Vagina (tissue), 2 donors: ENCODE data around the gene CHRNG. TPM values are rescaled to one million over a fixed set of nuclear protein-coding genes. Genes with fewer than 3 reads are reported as not detected.

Source experiments
- DNase-seq, 2 donors: peaks; one replicate each; pipeline ENCODE4 v3.0.0-alpha.2; 2017; ENCODE audit errors: extremely low spot score in 2 of 2
- H3K27ac ChIP-seq: fragments of 200-600 bp; sonication (generic); one replicate; pipeline ENCODE4 v1.5.1; 2019
- H3K27me3 ChIP-seq: fragments of 200-600 bp; sonication (generic); one replicate; pipeline ENCODE4 v1.5.1; 2019
- H3K36me3 ChIP-seq, 2 donors: fragments of 200-600 bp; sonication (generic); one replicate each; pipeline ENCODE4 v1.5.1; 2017 to 2019
- H3K4me1 ChIP-seq: fragments of 200-600 bp; sonication (generic); one replicate; pipeline ENCODE4 v1.5.1; 2019
- H3K4me3 ChIP-seq, 2 donors: fragments of 200-600 bp; sonication (generic); 1 replicate in 1 of 2; 2 replicates in 1 of 2; pipeline ENCODE4 v1.5.1; 2016 to 2019
- H3K9me3 ChIP-seq: fragments of 200-600 bp; sonication (generic); one replicate; pipeline ENCODE4 v1.5.1; 2019
- POLR2A ChIP-seq, 2 donors: fragments of 450-650 bp; IDR thresholded peaks; one replicate each; pipeline ENCODE4 v1.6.1; 2017; ENCODE audit warnings: antibody characterized with exemption in 2 of 2, mild to moderate bottlenecking in 2 of 2, moderate library complexity in 2 of 2
- POLR2AphosphoS5 ChIP-seq, 2 donors: sonication (generic); formaldehyde crosslinking; IDR thresholded peaks; one replicate each; pipeline ENCODE4 v1.9.0; 2017; ENCODE audit warnings: antibody characterized with exemption in 2 of 2, mild to moderate bottlenecking in 2 of 2, low read depth in 1 of 2; ENCODE audit not compliant: insufficient read depth in 1 of 2
- intact Hi-C: fragments of 100-400 bp; cut with DNase I; formaldehyde crosslinking; loops from one replicate; pipeline ENCODE4 v1.15.1; 2023
- total RNA-seq: library from RNA; depleted of rRNA; stranded (reverse); fragments of >200 nt; gene quantifications from one replicate; pipeline ENCODE4 v1.2.3, GENCODE V29; 2016
- TF ChIP-seq, protein P1 (sequence below), 3 experiments: fragments of 450-650 bp in 2 of 3; fragments of 200-600 bp in 1 of 3; sonication (generic) in 1 of 3; IDR thresholded peaks; one replicate each; pipeline ENCODE4 v1.5.1; 2017 to 2019; ENCODE audit warnings: antibody characterized with exemption in 3 of 3, mild to moderate bottlenecking in 2 of 3, moderate library complexity in 2 of 3

The CHRNG gene
- total RNA-seq, 1 donor from 2014 or later = not detected

DNA sequence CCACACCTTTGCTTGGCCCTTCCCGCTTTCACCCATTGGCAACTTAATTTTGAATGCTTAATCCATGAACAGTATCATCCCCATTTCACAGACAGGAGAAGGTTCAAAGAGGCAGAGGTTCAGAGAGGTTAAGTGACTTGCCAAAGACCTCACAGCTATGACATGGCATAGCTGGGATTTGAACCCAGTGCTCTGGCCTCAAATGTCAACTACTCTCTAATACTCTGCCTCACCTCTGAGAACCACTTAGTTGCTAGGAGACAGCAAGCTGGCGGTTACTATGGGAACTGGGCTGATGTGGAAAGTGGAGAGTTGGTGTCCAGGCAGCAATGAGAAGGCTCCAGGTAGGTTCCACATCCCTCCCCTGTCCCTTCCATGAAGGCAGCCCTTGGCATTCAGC is 35.1 kb upstream of the CHRNG start:
- Histone ChIP-seq H3K36me3 (no peaks in the 10 kb centered on the region), H3K9me3 (no peaks in the 10 kb centered on the region), H3K27ac (no peak overlapping the region), H3K4me3 (no peak overlapping the region), H3K4me1 (peaks cover 16% of the 10 kb centered on the region), H3K27me3 (no peaks in the 10 kb centered on the region)
- TF ChIP-seq POLR2A (IDR thresholded peaks at IDR 0.05) = no peak
- no peak for TF ChIP-seq POLR2AphosphoS5 (IDR thresholded peaks at IDR 0.05; ENCODE audit: insufficient read depth in 1 of 2, low read depth in 1 of 2)
- TF ChIP-seq, protein P1, sequence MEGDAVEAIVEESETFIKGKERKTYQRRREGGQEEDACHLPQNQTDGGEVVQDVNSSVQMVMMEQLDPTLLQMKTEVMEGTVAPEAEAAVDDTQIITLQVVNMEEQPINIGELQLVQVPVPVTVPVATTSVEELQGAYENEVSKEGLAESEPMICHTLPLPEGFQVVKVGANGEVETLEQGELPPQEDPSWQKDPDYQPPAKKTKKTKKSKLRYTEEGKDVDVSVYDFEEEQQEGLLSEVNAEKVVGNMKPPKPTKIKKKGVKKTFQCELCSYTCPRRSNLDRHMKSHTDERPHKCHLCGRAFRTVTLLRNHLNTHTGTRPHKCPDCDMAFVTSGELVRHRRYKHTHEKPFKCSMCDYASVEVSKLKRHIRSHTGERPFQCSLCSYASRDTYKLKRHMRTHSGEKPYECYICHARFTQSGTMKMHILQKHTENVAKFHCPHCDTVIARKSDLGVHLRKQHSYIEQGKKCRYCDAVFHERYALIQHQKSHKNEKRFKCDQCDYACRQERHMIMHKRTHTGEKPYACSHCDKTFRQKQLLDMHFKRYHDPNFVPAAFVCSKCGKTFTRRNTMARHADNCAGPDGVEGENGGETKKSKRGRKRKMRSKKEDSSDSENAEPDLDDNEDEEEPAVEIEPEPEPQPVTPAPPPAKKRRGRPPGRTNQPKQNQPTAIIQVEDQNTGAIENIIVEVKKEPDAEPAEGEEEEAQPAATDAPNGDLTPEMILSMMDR (IDR thresholded peaks at IDR 0.05) = no peak
- intact Hi-C loops = no loop called here
- no peak for DNase-seq

DNA sequence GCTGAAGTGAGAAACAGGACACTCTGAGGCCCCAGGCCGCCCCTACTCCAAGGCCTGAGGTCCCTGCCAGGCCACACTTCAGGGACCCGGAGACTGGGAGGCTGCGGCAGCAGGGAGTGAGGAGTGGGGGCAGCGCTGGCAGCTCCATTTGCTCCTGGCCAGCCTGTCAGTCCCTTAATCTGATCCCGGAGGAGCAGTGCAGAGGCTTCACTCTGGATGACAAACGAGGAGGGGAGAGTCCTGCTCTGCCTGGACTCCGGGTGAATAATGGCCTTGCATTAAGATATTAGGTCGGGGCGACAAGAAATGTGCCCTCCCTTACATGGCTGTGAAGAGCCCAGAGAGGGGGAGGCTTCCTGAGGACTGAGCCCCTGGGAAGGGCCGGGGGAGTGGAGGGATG is 33.6 kb upstream of the CHRNG start:
- H3K36me3 ChIP-seq = no peaks in the 10 kb centered on the region
- TF ChIP-seq POLR2A (IDR thresholded peaks at IDR 0.05) = no peak
- H3K27me3 ChIP-seq = no peaks in the 10 kb centered on the region
- no peak for DNase-seq
- intact Hi-C loops = no loop called here
- H3K9me3 ChIP-seq = no peaks in the 10 kb centered on the region
- H3K27ac ChIP-seq = no peak overlapping the region
- peaks cover 16% of the 10 kb centered on the region for H3K4me1 ChIP-seq
- no peak overlapping the region for H3K4me3 ChIP-seq

DNA sequence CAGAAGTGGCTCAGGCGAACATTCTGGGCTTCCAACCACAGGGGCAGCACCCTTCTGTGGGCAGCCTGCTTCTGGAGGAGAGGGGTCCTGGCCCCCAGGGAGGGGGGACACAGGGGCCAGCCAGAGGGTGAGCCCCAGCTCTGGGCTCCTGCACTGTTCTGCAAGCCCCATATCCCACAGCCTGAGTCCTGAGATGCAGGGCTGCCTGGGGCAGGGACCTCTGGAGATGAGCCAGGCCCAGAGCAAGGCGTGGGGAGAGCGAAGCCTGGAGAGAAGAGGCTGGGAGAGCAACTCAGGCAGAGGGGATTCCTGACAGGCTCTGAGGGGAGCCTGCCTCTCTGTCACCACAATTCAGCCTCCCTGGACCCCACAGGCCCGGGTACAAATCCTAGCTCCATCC is 32.8 kb upstream of the CHRNG start:
- no peak for TF ChIP-seq POLR2AphosphoS5 (IDR thresholded peaks at IDR 0.05; ENCODE audit: insufficient read depth in 1 of 2, low read depth in 1 of 2)
- TF ChIP-seq, protein P1 (IDR thresholded peaks at IDR 0.05) = no peak
- TF ChIP-seq POLR2A (IDR thresholded peaks at IDR 0.05) = no peak
- no peak for DNase-seq
- intact Hi-C loops = no loop called here
- no peaks in the 10 kb centered on the region for H3K27me3 ChIP-seq
- no peaks in the 10 kb centered on the region for H3K36me3 ChIP-seq
- H3K27ac ChIP-seq = no peak overlapping the region
- peaks cover 16% of the 10 kb centered on the region for H3K4me1 ChIP-seq
- H3K9me3 ChIP-seq = no peaks in the 10 kb centered on the region
- H3K4me3 ChIP-seq = no peak overlapping the region

DNA sequence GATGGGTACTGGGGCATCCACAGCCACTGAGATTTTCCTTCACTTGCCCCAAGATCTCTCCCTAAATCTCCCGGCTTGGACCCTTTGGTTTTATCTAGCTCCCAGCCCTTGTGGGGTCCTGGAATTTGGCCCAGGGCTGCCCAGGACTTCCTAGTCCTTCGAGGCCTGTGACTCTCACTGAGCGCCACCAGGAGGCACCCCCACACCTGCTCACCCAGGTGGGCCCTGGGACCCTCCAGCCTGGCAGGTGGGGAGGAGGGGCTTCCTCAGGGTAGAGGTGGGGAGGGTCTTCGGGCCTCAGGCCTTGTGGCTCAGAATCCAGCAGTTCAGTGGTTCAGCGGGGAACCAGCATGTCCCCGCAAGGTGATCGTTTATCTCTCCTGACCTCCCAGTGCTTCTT is 31.2 kb upstream of the CHRNG start:
- peaks cover 5% of the 10 kb centered on the region for H3K4me1 ChIP-seq
- no peak for DNase-seq
- H3K27ac ChIP-seq = no peak overlapping the region
- H3K9me3 ChIP-seq = no peaks in the 10 kb centered on the region
- TF ChIP-seq, protein P1 (IDR thresholded peaks at IDR 0.05) = no peak
- no peak for TF ChIP-seq POLR2AphosphoS5 (IDR thresholded peaks at IDR 0.05; ENCODE audit: insufficient read depth in 1 of 2, low read depth in 1 of 2)
- no peak for TF ChIP-seq POLR2A (IDR thresholded peaks at IDR 0.05)
- no peaks in the 10 kb centered on the region for H3K27me3 ChIP-seq
- H3K4me3 ChIP-seq = no peak overlapping the region
- no peaks in the 10 kb centered on the region for H3K36me3 ChIP-seq
- intact Hi-C loops = no loop called here

DNA sequence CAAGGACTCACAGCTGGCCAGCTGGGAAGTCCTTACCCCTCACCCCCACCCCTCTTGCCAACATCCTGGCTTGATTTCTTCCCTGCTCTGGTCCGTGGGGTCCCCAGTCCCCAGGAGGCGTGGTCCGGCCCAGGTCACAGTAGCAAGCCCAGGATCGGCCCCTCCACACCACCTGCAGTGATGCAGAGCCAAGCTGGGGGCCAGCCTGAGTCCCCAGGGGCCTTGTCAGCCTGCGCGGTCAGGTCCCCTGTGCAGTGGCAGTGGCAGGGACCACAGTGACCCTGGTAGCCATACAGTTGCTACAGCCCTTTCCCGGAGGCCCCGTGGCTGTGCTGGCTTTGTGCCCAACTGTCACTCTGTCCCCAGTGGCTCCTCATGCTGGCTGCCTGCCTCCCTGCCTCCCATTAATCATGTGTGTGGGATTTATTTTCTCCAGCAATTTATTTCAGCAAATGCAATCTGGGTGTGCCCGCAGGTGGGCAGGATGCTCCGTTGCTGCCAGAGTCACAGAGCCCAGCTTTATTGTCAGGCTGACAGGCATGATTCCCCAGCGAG is 28.1 kb upstream of the CHRNG start:
- Histone ChIP-seq H3K27me3 (no peaks in the 10 kb centered on the region), H3K4me1 (no peaks in the 10 kb centered on the region), H3K36me3 (no peaks in the 10 kb centered on the region), H3K9me3 (no peaks in the 10 kb centered on the region), H3K27ac (no peak overlapping the region), H3K4me3 (no peak overlapping the region)
- intact Hi-C loops = no loop called here
- DNase-seq = no peak
- no peak for TF ChIP-seq POLR2AphosphoS5 (IDR thresholded peaks at IDR 0.05; ENCODE audit: insufficient read depth in 1 of 2, low read depth in 1 of 2)
- no peak for TF ChIP-seq POLR2A (IDR thresholded peaks at IDR 0.05)
- TF ChIP-seq, protein P1 (IDR thresholded peaks at IDR 0.05) = no peak
